GM12864 (cell line): ENCODE measurements around the gene DLL1.
A peak's percentile ranks its signal among the peaks of the same experiment; 100 is the strongest.

Experiments
- DNase-seq: peaks from one replicate; pipeline ENCODE4 v3.0.0-alpha.2; 2011; ENCODE audit warnings: low read depth
- H3K4me3 ChIP-seq: 2 replicates; pipeline ENCODE4 v1.5.1; 2011; ENCODE audit warnings: mild to moderate bottlenecking, low read depth, low read length, control low read depth
- TF ChIP-seq, protein P1 (sequence below): IDR thresholded peaks from 2 replicates; pipeline ENCODE4 v1.5.1; 2011; ENCODE audit warnings: low read depth, mild to moderate bottlenecking, moderate library complexity, low read length, control low read depth, inconsistent platforms; ENCODE audit errors: missing control alignments

DLL1 gene

DNA sequence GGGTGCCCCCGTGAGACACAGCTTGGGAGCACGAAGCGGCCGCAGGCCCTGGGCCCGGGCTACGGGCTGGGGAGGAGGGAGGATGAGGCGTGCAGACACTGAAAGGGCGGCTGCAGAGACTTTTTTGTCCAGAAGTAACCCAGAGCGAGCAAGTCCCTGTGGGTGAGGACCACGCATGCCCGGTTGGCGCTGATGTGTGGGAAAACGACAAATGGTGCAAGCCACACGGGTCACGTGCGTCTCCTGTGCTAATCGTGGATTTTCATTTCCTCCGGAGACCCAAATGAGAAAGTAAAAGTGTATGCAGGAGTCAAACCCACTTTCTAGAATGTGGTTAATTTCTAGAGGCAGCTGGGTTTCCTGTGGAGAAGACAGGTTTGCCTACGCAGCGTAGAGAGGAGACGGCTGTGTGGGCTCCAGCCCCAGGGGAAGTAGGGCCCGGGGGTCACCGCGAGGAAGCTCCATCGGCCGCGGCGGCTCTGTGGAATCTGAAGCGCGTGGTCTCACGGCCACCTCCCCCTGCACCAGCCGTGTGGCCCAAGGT is 19.0 kb downstream of the DLL1 start:
- DNase-seq = peak; percentile 91
- H3K4me3 ChIP-seq = peak overlapping the region; percentile 23
- TF ChIP-seq, protein P1, sequence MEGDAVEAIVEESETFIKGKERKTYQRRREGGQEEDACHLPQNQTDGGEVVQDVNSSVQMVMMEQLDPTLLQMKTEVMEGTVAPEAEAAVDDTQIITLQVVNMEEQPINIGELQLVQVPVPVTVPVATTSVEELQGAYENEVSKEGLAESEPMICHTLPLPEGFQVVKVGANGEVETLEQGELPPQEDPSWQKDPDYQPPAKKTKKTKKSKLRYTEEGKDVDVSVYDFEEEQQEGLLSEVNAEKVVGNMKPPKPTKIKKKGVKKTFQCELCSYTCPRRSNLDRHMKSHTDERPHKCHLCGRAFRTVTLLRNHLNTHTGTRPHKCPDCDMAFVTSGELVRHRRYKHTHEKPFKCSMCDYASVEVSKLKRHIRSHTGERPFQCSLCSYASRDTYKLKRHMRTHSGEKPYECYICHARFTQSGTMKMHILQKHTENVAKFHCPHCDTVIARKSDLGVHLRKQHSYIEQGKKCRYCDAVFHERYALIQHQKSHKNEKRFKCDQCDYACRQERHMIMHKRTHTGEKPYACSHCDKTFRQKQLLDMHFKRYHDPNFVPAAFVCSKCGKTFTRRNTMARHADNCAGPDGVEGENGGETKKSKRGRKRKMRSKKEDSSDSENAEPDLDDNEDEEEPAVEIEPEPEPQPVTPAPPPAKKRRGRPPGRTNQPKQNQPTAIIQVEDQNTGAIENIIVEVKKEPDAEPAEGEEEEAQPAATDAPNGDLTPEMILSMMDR = no peak

DNA sequence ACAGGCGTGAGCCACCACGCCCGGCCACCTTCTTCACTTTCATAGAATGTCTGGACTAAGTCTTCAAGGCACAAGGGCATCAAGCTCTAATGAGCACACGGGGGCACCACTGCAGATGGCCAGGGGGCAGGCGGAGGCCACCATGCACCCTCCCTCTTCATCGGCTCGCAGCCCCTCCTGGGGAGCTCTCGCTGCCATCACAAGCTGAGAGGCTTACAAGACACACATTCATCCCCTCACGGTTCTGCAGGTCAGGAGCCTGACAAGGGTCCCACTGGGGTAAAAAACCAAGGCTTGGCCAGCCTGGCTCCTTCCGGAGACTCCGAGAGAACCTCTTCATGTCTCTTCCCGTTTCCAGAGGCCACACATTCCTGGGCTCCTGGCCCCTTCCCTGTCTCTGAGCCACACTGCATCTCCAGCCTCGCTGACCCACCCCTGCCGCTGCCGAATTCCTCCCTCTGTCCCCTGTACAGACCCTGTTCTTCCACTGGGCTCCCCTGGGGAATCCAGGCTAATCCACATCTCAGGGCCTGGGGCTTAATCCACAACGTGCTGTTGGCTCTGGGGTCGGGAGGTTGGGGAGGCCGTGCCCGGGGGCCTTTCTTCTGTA is 19.8 kb downstream of the DLL1 start:
- no peak for DNase-seq
- TF ChIP-seq, protein P1 = no peak
- H3K4me3 ChIP-seq = no peak overlapping the region; the same call in 1 of the 2 replicates

DNA sequence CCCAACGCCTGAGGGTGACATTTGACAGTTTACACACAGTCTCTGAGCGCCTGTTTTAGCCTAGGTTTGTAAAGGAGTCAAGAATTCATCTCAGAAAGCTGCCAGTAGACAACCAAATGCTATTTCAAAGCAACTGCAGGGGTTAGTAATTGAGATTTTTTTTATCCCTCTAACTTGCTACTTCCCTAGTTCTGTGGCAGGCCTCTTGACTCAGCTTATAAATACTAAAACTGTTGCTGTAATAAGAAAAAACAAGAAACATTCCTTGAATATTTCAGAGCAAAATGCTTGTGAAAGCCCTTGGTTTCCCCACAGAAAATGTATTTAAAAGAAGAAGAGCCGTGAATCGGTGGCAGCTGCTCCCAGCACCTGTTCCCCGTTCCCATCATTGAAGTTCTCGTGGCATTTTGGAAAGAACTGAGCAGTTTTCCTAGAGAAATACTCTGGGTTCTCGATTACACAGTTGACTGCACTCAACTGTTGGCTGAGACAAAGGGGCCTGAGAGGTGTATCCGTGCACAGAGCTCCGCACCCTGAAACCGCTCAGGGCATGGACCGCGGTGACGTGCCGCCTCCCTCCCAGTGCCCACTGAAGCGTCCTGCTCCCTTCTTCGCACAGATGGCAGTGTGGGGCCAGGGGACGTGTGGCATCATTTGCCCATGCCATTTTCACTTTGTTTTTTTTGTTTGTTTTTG is 20.9 kb downstream of the DLL1 start:
- TF ChIP-seq, protein P1 = no peak
- DNase-seq = no peak
- no peak overlapping the region for H3K4me3 ChIP-seq

DNA sequence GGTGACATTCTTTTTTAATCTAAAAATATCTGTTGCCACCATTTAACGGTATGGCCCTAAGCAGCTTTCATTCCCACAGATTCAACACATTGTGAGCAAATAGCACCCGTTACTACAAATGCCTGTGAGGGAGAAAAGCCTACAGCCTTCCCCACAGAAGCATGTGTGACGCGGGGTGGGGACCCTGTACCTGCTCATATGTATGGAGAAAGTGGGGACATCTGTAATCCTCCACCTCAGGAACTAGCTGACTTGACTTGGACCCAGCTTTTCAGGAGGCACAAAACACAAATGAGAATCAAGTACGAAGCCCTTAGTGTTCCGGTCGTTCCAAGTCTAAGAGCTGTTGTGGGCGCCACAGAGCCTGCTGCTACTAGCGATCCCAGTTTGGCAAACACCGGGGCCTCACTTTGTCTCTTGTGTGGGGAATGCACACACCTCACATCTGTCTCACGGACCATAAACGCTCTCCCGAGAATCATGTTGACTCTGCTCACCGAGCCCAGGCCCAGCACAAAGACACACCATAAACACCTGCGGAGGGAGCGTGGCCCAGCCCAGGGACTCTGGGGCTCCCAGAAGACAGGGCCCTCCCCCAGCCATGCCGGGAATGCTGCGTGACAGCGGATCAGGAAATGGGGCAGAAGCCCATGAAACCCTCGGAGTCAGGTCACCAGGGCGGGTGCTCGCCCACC is 21.6 kb downstream of the DLL1 start:
- DNase-seq = no peak
- no peak overlapping the region for H3K4me3 ChIP-seq
- TF ChIP-seq, protein P1 = no peak

DNA sequence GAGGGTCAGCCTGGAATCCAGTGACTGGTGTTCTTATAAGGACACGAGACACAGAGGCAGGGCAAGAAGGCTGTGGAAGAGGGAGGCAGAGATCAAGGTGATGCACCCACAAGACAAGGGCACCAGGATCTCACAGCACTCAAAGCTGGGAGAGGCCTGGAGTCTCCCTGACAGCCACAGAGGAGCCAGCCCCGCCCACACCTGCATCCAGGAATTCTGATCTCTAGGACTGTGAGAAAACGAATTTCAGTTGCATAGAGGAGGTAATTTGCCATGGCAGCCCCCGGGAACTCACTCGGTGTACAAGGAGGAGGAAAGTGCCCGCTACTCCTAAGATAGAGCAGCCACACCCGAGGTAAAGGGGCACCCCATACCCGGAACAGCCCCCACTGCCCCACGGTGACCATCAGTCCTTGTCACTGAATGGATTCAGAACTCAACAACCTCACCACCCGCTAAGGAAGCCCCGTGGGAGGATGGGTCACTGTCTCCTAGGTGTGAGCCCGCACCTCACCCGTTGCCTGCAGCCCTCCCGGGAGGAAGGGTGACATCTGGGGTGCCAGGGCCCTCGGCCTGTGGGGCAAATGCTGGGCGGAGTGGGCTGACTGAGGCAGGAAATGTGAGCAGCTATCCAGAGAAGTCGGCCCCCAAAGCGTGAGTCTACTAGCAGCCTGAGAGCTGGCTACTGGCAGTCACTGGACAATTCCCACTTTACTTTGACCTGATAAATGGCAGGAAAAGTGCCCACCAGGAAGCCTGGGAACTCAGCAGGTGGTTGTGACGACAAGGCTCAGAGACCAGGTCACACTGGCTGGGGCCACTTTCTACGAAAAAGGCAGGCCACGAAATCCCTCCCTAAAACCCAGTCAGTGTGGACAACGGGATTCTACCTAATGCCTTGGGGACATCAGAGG is 22.4 kb downstream of the DLL1 start:
- TF ChIP-seq, protein P1 = no peak
- no peak for DNase-seq

DNA sequence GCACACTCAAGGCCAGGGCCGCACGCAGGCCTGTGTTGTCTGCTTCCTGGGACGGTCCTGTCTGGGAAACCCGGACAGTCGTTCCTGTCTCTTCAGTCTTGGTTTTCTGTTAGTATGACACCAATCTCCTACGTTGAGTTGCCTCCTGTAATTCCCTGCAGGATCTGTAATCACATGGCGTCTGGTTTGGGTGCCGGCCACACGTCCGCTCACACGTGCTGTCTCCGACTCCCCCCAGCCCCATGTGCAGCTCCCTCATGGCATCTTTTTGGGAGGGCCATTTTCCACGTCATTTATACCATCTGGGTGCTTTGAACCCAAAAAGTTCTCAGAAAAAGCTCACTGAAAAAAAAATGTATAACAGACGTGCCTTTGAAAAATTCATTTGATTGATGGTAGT is 23.2 kb downstream of the DLL1 start:
- TF ChIP-seq, protein P1 = no peak
- no peak overlapping the region for H3K4me3 ChIP-seq
- DNase-seq = no peak

More for the DNA sequence above, 22.4 kb downstream of the DLL1 start:
- no peak overlapping the region for H3K4me3 ChIP-seq
